Mononuclear cell (primary cell): Measurements from ENCODE around the gene WDR70. TPM values are rescaled to one million over a fixed set of nuclear protein-coding genes. Genes with fewer than 3 reads are reported as not detected.
"Not testable (repeated sequence)": the region's sequence is repeated elsewhere in the genome, so short reads cannot be mapped to it uniquely, and the experiment has no call there.

Experiments used
- H3K27me3 ChIP-seq: 2 replicates; pipeline ENCODE4 v1.6.0; 2011; ENCODE audit warnings: low read length, control low read depth; ENCODE audit not compliant: insufficient read depth
- H3K4me1 ChIP-seq: 2 replicates; pipeline ENCODE4 v1.5.1; 2011; ENCODE audit warnings: mild to moderate bottlenecking, low read length, control low read depth; ENCODE audit not compliant: insufficient read depth
- H3K4me3 ChIP-seq: 2 replicates; pipeline ENCODE4 v1.5.1; 2011; ENCODE audit warnings: mild to moderate bottlenecking, low read length, moderate library complexity
- H3K9me3 ChIP-seq: 2 replicates; pipeline ENCODE4 v1.5.1; 2011; ENCODE audit warnings: low read depth, mild to moderate bottlenecking, control low read depth, low read length
- total RNA-seq: library from RNA; depleted of rRNA; stranded (reverse); fragments of >200 nt; gene quantifications from one replicate; pipeline ENCODE4 v1.2.3, GENCODE V29; 2012

The WDR70 gene
- total RNA-seq, 1 donor: 21.5 TPM

DNA sequence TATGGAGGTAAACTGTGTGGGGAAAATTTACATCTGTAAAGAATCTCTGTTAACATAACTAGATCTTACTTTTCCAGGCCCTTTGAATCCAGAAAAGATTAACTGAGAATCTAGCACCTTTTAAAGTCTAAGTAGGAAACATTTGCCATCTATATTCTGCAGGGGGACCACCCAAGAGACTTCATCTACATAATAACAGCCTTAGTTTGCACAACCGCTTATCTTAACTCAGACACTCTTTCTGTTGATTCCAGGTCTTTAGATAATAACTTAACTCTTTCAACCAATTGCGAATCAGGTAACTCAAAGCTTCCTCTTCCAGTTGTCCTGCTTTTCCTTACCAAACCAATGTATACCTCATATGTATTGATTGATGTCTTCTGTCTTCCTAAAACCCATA is 407.3 kb downstream of the WDR70 start:
- H3K4me1 ChIP-seq: no peaks in the 10 kb centered on the region
- no peaks in the 10 kb centered on the region for H3K27me3 ChIP-seq
- H3K4me3 ChIP-seq: no peak overlapping the region
- H3K9me3 ChIP-seq: no peaks in the 10 kb centered on the region

DNA sequence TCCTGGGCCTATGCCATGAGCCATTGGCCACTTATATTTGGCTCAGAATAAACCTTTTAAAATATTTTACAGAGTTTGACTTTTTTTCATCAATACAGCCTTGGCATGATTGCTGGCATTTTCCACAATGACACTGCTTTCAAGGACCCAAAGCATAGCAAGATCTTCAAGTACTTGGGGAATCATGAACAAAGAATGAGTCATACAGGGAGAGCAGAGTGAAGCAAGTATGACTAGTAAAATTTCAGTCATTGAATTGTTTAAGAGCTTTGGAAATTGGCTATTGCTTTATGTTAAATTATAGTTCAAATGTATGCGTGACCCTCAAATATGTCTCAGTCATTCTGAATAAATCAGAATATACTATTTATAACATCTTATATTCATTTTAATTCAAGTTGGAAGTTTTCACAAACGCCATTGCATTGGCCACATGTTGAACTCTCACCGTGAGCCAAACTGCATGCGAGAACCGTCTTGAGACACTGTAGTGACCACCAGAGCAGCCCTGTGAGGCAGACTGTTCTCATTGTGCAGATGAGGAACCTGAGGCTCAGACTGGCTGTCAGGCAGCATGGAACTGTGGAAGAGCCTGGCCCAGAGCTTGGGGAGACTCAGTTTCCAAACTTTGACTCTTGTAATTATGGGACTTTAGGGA is 407.9 kb downstream of the WDR70 start:
- H3K9me3 ChIP-seq: no peaks in the 10 kb centered on the region
- no peaks in the 10 kb centered on the region for H3K27me3 ChIP-seq
- no peaks in the 10 kb centered on the region for H3K4me1 ChIP-seq
- no peak overlapping the region for H3K4me3 ChIP-seq

DNA sequence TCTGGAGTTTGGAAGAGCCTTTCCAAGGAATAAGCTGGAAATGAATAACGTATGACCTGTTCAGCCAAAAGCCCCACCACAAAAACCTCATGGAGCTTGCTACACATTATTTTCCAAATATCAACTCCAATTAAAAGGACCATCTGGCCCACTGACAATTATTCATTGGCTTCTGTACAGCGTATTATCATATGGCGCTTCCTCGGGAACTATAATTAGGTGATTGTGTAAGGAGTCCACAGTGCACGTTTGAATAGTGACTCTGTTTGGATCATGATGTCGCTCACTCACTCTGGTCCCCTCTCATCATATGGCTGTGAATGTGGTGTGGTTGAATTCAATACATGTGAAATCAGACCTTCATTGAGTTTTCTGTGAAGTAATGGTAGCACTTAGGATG is 408.6 kb downstream of the WDR70 start:
- Histone ChIP-seq H3K4me1 (no peaks in the 10 kb centered on the region), H3K4me3 (no peak overlapping the region), H3K9me3 (no peaks in the 10 kb centered on the region), H3K27me3 (no peaks in the 10 kb centered on the region)

DNA sequence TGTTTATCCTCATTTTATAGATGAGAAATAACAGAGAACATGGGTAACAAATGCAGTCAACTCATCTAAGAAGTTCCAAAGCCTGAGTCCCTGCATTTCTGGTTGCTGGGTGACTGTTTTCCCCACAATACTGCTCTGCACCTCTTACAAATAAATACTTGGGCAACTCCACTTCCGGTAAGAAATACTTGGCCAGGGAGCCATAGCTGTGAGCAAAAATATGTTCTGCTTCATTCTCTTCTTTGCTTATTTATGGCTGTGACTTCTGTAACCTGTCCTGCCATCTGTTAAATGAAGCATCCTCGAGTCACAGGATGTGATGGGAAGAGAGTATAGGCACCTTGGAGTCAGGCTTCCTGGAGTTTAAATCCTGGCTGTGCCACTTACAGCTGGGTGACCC is 410.9 kb downstream of the WDR70 start:
- H3K4me1 ChIP-seq: no peaks in the 10 kb centered on the region
- no peaks in the 10 kb centered on the region for H3K27me3 ChIP-seq
- H3K4me3 ChIP-seq: no peak overlapping the region
- no peaks in the 10 kb centered on the region for H3K9me3 ChIP-seq

DNA sequence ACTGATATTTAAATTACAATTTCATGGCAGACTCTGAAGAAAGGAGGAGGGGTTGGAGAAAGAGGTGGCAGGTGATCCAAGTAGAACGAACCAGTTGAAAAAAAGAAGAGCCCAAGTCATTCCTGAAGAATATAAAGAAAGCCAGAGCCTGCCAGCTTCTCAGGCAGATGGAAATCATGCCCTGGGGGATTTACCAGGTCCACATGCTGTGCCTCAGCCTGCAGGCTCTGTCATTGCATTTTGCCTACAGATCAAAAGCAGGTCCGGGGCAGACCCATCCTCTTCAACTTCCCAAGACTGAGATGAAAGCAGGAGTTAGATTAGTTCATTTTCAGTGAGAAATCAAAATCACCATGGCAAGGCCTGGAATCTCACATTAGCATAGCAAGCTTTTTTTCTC is 412.2 kb downstream of the WDR70 start:
- H3K4me3 ChIP-seq: no peak overlapping the region
- no peaks in the 10 kb centered on the region for H3K4me1 ChIP-seq
- no peaks in the 10 kb centered on the region for H3K9me3 ChIP-seq
- no peaks in the 10 kb centered on the region for H3K27me3 ChIP-seq

- Histone ChIP-seq H3K4me3 (no peak overlapping the region), H3K27me3 (no peaks in the 10 kb centered on the region), H3K4me1 (no peaks in the 10 kb centered on the region), H3K9me3 (no peaks in the 10 kb centered on the region)
Observed at GRCh38 chr5:37792975-37793631, 414.0 kb downstream of the WDR70 start.

DNA sequence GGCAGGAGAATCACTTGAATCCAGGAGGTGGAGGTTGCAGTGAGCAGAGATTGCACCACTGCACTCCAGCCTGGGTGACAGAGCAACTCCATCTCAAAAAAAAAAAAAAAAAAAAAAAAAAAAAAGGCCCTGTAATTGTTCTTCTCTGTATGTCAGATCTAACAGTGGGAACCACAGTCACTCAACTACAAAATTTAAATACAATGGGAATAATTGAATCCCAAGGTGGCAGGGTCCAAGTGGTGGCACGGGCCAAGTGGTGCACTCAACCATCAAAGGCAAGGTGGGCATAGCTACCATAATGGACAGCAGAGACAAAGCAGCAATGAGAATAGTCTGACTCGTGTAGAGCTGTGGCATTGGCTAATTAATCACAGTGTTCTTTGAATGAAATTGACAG is 416.2 kb downstream of the WDR70 start:
- H3K9me3 ChIP-seq, H3K4me3 ChIP-seq, H3K4me1 ChIP-seq, H3K27me3 ChIP-seq: not testable (repeated sequence)

GRCh38 chr5:37796435-37796834 is 417.3 kb downstream of the WDR70 start:
- H3K9me3 ChIP-seq, H3K4me3 ChIP-seq, H3K4me1 ChIP-seq, H3K27me3 ChIP-seq: not testable (repeated sequence)

- Histone ChIP-seq H3K27me3 (no peaks in the 10 kb centered on the region), H3K4me1 (no peaks in the 10 kb centered on the region), H3K9me3 (no peaks in the 10 kb centered on the region), H3K4me3 (no peak overlapping the region)
Observed at GRCh38 chr5:37799865-37800421, 420.8 kb downstream of the WDR70 start.

DNA sequence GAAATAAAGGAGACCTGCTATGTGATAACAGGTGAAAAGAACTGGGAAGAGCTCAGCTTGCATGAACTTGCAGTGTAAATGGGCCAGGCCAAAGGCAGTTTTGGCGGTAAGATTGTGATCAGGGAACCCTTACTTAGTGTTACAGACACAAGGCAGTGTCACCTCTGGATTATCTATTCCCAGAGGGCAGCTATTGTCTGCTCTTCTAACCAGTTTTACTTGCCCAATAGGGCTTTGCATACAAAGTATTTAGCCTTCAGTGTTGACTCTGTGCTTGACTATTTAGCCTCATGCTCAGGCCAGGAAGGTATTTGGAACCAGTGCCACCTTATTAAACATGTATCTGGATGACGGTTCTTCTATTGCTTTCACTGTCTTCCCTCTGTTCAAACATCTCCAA is 422.4 kb downstream of the WDR70 start:
- Histone ChIP-seq H3K4me3 (no peak overlapping the region), H3K4me1 (no peaks in the 10 kb centered on the region), H3K27me3 (no peaks in the 10 kb centered on the region), H3K9me3 (no peaks in the 10 kb centered on the region)

Other genes starting within 250 kb of the WDR70 start
- 6.5 TPM for gene CPLANE1, start 129.9 kb upstream of the WDR70 start, total RNA-seq
- 29.6 TPM for gene NUP155, start 8.2 kb upstream of the WDR70 start, total RNA-seq